Vagina (tissue), 2 donors: Measurements from ENCODE around the gene EPHA7.

Experiments used
- POLR2A ChIP-seq, 2 donors: fragments of 450-650 bp; IDR thresholded peaks; one replicate each; pipeline ENCODE4 v1.6.1; 2017; ENCODE audit warnings: antibody characterized with exemption in 2 of 2, mild to moderate bottlenecking in 2 of 2, moderate library complexity in 2 of 2
- POLR2AphosphoS5 ChIP-seq, 2 donors: sonication (generic); formaldehyde crosslinking; IDR thresholded peaks; one replicate each; pipeline ENCODE4 v1.9.0; 2017; ENCODE audit warnings: antibody characterized with exemption in 2 of 2, mild to moderate bottlenecking in 2 of 2, low read depth in 1 of 2; ENCODE audit not compliant: insufficient read depth in 1 of 2
- TF ChIP-seq, protein P1 (sequence below), 3 experiments: fragments of 450-650 bp in 2 of 3; fragments of 200-600 bp in 1 of 3; sonication (generic) in 1 of 3; IDR thresholded peaks; one replicate each; pipeline ENCODE4 v1.5.1; 2017 to 2019; ENCODE audit warnings: antibody characterized with exemption in 3 of 3, mild to moderate bottlenecking in 2 of 3, moderate library complexity in 2 of 3

- TF ChIP-seq, protein P1, sequence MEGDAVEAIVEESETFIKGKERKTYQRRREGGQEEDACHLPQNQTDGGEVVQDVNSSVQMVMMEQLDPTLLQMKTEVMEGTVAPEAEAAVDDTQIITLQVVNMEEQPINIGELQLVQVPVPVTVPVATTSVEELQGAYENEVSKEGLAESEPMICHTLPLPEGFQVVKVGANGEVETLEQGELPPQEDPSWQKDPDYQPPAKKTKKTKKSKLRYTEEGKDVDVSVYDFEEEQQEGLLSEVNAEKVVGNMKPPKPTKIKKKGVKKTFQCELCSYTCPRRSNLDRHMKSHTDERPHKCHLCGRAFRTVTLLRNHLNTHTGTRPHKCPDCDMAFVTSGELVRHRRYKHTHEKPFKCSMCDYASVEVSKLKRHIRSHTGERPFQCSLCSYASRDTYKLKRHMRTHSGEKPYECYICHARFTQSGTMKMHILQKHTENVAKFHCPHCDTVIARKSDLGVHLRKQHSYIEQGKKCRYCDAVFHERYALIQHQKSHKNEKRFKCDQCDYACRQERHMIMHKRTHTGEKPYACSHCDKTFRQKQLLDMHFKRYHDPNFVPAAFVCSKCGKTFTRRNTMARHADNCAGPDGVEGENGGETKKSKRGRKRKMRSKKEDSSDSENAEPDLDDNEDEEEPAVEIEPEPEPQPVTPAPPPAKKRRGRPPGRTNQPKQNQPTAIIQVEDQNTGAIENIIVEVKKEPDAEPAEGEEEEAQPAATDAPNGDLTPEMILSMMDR (IDR thresholded peaks at IDR 0.05): no peak
- TF ChIP-seq POLR2A (IDR thresholded peaks at IDR 0.05) (no peak), POLR2AphosphoS5 (IDR thresholded peaks at IDR 0.05; ENCODE audit: insufficient read depth in 1 of 2, low read depth in 1 of 2) (no peak)
These were observed 100.1 kb downstream of the EPHA7 start for GRCh38 chr6:93319304-93319703.
